NCI-H82 treated with DMSO at 0.1 percent for 48 hours (cell line): ENCODE results near the gene MOGAT1.

ENCODE experiments used
- DNase-seq: peaks from one replicate; lab custom pipeline; 2025; ENCODE audit not compliant: unreplicated experiment; lab: John Stamatoyannopoulos, UW

The MOGAT1 gene

DNA sequence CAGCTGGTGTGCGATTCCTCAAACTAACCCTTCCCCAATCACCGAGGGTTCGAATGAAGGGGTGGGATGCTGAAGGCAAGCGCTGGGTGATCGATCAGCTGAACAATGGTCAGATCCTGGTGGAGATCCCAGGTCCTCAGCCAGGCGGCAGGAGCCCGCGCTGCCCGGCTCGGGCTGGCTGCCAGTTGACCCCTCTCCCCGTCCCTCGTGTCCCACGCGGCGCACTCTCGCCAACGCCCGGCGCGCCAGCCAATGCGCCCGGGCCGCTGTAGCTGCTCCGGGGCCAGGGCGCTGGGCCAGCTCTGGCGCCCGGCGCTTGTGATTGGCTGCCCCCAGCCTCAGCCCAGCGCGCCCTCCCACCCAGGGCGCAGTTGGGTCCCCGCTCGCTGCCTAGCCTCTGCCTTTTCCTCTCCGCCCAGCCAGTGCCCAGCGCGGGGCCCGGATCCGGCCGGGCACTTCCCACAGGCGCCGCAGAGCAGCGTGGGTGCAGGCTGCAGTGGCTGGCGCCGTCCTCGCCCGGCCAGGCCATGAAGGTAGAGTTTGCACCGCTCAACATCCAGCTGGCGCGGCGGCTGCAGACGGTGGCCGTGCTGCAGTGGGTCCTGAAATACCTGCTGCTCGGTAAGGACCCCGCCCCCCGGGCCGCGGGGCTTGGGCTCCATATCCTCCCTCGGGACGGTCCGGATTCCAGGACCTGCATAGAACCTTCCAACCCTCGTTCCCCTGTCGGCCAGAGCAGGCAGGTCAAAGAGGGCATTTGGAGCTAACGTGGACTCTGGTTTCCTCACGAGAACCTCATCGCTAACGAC lies at the start of gene MOGAT1:
TSS of gene MOGAT1 (plus strand) at position 400 of the 809 bp plus-strand sequence. CDS start at position 528, 128 bp downstream.
- peak; percentile 10 for DNase-seq

- no peak for DNase-seq
Measured at GRCh38 chr2:222621893-222622292, 49.6 kb upstream of the MOGAT1 start.

- no peak for DNase-seq
Measured at GRCh38 chr2:222622910-222623309, 48.5 kb upstream of the MOGAT1 start.

GRCh38 chr2:222623756-222624309 lies 47.6 kb upstream of the MOGAT1 start:
- no peak for DNase-seq

DNA sequence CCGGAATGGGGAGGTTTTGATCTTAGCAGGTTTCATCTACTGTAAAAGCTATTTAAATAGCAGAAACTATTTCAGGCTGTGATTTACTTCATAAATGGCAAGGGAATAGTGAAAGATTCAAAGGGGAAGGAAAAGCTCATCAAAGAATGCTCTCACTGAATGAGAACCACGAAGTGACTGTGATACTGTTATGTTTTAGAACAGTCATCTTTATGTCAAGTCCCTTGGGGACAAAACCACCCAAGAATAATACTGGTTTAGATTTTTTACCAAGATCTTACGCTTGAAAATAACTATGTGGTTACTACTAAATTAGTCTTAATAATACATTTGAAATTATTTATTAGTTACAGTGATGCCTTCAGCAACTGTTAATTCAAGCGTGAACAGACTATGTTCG lies 43.7 kb upstream of the MOGAT1 start:
- DNase-seq, result no peak

GRCh38 chr2:222635295-222635694 lies 36.2 kb upstream of the MOGAT1 start:
- DNase-seq, result no peak

- DNase-seq, result no peak
Measured at GRCh38 chr2:222637067-222637466, 34.4 kb upstream of the MOGAT1 start.

- no peak for DNase-seq
Measured at GRCh38 chr2:222641336-222641735, 30.1 kb upstream of the MOGAT1 start.

DNA sequence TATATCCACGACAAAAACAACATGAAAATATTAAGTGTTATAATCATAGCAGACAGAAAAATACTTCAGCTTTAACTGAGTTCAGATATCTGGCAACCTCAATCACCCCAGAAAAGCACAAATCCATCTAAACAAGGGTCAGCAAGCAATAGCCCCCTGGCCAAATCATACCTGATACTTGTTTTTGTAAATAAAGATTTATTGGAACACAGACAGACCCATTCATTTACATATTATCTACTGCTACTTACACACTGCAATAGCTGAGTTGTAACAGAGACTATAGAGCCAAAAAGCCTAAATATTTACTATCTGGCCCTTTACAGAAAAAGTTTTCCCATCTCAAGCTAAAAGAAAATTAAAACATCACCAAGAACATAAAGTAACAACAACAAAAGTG lies 28.3 kb upstream of the MOGAT1 start:
- no peak for DNase-seq

- no peak for DNase-seq
Measured at GRCh38 chr2:222646008-222646407, 25.4 kb upstream of the MOGAT1 start.

DNA sequence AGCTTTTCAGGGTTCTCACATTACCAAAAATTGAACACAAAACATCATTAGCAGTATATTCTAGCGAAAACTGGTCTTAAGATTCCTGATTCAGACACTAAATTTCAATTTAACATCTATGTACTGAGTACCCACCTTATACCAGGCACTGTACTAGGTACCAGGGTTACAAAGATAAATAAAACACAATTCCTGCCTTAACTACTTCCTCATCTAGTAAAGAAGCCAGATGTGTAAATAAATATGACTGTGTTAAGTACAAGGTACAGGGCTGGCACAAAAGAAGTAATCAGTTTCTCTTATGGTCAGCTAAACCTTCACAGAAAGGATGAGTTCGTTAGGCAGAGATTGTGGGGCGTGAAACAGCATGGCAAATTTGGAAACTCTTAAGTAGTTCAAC lies 21.7 kb upstream of the MOGAT1 start:
- DNase-seq, result no peak

- DNase-seq, result no peak
Measured at GRCh38 chr2:222651718-222652418, 19.6 kb upstream of the MOGAT1 start.

DNA sequence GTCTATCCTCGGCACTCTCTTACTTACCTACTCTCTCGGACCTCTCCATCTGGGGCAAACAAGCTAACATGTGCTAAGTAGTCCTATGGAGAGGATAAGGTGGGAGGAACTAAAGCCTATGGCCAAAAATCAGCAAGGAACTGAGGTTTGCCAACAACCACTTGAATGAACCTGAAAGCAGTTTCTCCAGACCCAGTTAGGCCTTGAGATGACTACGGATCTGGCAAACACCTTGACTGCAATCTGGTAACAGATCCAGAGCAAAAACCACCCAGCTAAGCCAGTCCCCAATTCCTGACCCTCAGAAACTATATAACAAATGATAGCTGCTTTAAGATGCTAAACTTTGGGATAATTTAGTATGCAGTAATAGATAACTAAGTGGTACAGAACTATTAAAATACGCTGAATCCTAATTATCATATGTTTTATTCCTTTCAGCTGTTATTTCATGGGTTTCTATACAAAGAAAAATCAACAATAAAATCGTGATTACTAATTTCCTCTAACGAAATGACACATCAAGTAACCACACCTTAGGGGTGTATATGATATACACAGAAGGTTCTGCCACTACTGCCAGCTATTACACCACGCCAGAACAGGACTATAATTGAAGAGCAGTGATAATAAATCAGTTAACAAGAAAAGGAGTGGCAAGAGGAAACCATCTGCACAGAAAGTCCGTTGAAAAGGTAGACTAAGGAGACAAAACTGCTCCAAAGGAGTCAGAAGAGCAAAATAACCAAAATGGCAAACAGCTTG lies 18.8 kb upstream of the MOGAT1 start:
- DNase-seq, result no peak

DNA sequence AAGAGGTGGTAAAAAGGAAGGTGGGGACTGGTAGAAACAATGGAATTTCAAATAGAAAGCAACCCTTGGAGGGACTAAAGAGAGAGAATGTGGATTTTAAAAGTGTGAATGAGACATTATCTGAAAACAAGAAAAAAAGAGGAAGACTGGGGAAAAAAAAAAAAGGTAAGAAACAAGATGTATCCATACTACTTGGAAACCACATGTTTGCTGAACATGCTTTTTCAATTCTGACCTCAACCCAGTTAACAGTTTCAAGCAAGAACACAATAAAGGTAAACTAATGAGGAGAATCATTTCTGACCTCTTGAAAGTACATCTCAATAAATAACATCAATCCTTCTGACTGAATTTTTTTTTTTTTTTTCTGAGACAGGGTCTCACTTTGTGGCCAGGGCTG lies 18.2 kb upstream of the MOGAT1 start:
- no peak for DNase-seq

DNA sequence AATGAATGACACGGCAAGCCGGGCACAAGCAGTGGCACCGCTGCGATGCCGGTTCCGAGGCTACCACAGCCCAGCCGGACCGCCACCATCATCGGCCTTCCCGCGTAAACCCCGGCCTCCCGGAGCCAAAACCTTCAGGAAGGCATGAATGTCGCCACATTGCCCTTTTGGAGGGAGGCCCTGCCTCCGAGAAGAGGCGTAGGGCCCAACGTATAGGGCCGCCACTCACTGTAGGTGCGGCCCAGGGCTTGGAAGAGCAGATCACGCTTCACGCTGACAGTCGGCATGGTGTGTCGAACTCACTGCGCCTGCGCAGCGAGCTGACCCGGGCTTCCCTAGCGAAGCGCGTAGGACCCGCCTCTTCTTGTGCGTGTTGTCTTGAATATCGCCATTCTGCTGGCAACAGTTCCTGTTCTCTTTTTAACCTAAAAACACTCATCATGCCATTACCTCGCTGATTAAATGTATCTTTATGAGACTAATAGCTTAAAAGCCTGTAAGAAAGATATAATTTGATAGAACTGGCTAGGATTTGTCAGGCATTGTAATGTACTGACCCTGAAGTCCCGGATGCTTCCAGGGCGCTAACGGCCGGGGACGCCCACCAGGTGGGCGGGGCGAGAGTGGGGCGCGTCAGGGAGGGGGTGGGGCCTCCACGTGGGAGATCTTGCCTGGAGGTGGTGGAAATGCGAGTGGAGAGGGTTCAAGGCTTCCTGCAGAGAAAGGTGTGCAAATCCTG lies 15.5 kb upstream of the MOGAT1 start, which contains the start of gene FARSB:
TSS of gene FARSB (minus strand) at position 306 of the 739 bp plus-strand sequence. CDS start at position 287, 19 bp downstream.
- peak; percentile 94 for DNase-seq

GRCh38 chr2:222656526-222657446 lies 14.7 kb upstream of the MOGAT1 start:
- DNase-seq, result no peak

DNA sequence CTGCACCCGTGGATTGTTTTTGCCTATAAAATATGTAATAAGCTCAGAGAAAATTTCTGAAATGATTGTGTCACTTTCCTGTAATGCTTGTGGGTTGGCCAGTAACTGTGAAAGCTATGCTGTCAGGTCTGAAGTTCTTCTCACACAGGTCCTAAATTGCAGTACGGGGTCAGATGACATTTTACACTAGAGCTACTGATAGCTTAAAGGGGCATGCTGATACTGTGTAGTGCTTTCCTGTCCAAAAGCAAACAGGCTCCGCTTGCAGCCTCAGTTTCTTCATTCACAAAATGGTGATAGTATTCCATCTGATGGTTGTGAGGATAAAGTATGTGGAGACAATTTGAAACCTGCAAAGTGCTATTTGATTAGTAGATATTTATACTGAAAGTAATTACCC lies 8.0 kb upstream of the MOGAT1 start:
- no peak for DNase-seq

DNA sequence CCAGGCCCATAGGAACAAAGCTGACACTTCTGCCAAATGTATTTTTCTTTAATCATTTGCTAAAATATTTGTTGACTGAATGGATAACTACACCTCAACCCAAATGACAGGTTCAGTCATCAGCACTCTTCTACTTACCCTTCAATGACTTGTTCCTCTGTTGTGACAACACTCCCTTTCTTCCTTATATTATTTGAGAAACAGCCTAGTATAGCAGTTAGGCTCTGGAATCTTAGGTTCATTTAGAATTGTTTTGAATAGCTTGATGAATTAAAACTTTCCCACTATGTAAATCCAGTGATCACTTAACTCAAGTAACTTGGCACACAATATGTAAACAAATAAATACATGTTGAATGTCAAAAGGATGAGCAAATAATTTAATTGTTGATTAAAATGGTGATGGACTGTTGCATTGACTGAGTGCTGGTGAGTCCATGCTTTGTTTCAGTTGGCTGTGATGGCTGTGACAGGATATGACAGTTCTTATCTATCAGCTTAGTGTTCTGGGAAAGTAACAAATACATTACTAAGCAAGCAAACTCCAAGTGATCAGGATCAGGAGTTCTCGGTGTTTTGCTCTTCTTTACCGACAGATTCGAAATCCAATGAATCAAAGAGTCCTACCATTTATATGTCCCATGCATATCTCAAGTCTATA lies 2.8 kb upstream of the MOGAT1 start:
- no peak for DNase-seq

DNA sequence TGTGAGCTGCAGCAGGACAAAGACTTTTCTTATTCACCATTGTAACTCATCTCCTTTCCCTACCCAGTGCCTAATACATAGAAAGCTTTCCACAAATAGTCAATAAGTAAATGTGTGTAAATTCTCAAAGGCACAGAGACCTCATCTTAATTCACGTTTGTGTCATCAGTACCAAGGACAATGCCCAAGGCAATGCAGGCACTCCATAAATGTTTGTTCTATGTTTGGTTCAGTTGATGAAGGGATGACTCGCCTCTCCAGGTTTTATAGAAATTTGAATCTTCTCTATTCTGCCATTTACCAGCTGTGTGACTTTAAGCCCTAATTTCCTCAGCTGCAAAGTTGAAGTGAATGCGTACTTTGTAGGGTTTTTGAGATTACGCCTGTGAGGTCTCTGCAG lies 2.1 kb upstream of the MOGAT1 start:
- DNase-seq, result no peak
